DMS79 treated with DMSO at 0.1 percent for 48 hours (cell line): Measurements from ENCODE around the gene KDM3B.
"Not testable (repeated sequence)": the region's sequence is repeated elsewhere in the genome, so short reads cannot be mapped to it uniquely, and the experiment has no call there.

Experiments used
- DNase-seq: peaks from one replicate; lab custom pipeline; 2025; lab: John Stamatoyannopoulos, UW

The KDM3B gene

DNA sequence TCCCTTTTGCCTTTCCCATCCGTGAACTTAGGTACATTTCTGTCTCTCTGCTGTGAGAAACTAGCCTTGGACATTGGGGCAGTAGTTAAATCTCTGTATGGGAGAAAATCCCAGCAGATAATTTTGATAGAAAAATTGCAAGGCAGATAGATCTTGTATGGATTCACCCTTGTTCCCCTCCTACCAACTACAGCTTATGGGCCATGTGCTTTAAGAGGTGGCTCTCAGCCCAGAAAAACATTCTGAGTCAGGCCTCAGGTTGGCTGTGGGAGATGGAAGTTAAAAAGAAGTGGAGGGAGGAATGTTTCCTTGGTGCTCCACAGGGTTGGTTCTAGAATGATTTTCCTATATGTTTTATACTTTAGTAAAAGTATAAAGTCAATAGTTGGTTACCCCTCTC, 1.4 kb upstream of the KDM3B start:
- DNase-seq: no peak

DNA sequence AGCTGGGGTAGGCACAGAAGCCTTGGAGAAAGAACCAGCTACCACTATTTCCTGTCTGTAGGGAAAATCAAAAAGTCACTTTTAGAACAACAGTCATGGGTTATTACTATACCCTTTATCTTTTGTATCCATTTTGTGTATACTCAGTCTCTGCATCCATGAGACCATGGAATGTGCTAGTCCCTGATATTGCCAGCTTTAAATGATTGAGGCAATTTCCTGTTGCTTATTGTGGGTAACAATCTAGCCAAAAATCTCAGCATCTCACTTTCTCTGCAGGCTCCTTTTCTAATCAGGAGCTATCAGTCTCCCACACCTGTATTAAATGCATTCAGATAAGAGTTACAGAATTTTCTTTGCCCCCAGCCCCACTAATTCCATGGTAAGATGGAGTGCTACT, 968 bp upstream of the KDM3B start:
- no peak for DNase-seq

DNA sequence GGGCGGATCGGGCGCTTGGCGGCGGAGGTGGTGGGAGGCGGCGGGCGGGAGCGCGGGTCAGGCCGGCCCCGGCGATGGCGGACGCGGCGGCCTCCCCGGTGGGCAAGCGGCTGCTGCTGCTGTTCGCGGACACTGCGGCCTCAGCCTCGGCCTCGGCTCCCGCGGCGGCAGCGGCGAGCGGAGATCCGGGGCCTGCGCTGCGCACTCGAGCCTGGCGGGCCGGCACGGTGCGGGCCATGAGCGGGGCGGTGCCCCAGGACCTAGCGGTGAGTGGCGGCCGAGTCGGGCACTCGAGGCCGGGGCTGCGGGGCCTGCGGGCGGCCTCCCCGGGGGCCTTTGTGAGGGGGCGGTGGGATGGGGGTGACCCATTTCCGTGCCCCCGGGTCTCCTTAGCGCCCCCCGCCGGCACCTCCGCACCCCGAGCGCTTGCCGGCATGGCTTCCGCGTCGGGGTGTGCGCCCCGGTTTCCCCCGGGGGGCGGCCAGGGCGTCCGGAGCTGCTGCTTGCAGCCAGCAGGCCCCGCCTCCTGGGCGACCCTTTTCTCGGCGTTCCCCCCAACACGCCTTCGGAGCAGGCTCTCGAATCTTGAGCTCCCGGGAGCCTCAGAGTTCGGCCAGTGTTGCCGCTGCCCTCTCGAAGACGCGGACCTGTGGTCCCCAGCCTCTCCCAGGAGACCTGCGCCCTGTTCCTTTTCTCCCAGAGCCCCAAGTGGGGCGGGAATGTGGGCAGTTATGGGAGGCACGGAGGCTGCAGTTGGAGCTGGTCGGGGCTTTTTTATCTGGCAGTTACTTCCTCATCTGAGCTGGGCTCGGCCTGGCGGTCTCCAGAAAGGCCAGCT, 456 bp downstream of the KDM3B start:
- DNase-seq: peak; percentile 13

DNA sequence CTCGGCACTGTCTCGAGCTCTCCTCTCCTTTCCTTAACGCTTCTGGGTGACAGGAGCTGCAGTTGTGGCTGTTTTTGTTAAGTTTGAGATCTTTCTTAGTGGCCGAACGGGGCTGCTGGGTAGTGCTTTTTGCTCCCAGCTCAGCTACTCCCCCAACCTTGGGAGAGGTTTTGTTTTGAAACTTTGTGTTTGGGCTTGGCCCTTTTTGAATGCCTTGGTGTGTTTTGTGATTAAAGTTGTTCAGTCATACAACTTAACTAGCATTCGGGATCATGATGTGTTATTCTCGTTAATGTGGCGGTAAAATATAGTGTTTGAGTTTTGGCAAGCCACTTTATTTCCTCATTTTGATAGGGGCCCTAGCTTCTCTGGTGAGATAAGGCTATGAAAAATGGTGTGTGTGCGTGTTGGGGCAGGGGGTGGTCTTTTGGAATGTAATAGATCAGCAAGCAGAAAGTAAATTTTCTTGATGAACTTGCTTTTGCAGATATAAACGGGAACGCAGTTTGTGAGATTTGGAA, 1.1 kb downstream of the KDM3B start:
- no peak for DNase-seq

DNA sequence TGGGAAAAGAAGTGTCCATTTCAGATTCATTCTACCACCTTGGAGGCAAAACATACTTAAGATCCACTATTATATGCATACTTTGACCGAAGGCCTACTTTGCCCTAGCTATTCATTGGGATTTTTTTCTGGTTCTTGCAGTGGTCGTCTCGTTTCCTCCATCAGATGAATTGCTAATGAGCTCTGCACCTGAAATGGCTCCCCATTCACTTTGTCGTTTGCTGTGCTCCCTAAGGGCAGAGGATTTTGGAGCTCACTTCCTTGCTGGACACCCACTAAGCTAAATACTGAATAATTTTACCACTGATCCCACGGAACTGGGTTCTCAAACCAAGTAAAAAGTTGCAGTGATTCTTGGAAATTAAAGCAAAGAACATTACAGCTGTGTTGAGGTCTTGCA, 1.9 kb downstream of the KDM3B start:
- DNase-seq: peak; percentile 3

DNA sequence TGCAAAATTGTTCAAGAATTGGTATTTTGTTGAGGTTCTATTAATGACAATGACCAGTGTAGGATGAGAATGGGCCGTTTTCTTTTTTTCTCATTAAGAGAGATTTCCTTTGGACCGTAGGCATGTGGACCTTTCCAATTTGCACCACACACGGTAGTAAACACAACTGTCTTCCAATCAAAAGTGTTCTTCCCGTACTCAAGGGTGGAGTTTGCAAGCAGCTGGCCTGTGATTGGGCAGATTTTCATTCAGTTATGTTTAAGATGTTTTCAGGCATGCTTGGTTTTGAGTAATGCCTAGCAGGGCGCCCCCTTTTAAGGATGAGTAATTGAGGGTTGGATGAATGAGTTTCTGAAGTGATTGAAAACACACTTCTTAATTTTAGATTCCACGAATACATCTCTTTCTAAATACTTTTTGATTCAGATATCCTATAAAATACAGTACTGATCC, 2.5 kb downstream of the KDM3B start:
- no peak for DNase-seq

DNA sequence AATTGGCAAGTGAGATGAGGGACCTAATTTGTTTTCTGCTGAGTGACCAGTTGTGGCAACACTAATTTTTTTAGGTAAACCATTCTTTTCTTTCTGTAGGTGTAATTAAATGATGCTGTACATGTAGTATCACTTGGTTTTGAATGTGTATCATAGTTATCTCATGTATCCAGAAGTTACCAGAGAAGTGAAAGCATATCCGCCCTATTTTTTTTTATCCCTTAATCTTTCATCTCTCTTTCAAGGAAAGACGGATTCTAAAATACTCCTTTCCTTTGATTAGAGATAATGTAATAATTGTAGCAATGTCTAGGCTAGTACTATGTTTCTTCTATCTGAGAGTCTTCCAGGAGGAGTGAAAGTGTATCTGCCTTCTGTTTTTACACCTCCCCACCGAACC, 7.1 kb downstream of the KDM3B start:
- DNase-seq: no peak

DNA sequence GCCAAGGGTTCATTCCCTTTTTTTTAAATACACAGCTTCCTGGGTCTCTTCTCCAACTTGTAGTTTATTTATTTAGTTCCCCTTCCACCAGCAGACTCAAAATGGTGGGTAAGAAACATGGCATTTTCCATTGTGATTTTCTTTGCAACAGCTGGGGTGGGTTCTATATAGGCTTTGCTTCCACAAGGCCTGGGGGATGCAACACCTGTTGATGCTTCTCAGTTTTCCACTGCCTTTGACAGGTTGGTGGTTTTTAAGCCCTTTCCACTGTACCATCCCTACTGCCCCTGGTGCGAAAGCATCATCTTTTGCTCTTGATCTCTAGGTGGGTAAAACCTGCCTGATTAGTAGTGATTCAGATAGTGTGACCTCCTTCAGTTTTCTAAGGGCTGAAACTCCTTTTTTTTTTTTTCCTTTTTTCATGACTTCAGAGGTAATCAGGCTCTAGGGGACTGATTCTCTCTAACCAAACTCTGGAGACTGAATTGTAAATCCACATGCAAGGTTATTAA, 8.5 kb downstream of the KDM3B start:
- DNase-seq: no peak

DNA sequence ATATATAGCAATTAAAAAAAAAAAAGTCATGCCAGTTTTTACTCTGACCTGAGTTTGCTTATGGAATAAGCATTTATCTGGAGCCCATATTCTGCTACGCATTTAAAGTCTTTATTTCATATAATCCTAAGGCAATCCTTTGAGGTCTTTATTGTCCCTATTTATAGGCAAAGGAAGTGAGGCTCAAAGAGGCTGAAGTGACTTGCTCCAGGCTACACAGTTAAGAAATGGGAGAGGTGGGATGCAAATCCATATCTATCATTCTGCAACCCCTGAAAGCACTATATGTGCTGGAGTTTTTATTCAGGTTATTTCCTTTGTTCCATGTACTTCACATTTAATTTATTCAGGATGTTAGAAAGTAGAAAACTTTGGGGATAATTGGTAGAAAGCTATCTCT, 12.1 kb downstream of the KDM3B start:
- DNase-seq: no peak

DNA sequence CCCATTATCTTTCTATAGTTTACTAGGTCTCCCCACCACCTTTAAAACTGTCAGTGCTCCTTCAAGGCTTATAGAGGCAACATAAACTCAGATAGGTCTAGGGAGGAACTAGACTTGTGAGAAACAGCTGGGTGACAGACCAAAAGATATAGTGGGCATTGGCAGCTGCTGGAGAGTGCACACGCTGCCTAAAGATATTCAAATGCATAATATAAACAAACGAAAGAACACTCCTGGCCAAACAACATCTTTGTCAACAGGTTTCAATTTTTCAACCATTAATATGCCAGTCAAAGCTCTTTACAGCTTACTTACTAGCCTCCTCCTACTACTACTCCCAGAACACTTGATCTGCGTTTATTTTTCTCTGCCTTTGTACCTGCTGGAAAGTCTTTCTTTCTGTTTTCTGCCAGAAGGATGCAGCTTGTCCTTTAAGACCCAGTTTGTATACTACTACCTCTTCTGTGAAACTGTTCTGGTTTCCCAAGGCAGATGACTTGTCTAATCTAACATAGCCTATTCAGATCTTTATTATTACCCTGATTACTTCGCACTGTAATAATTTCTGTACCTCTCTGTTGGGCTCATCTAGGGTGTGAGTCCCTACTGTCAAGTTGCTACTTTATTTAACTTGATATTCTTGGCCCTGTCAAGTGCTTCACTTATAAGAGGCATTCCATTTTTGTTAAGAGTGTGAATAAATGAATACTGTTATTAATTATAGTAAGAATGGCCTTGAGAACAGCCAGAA, 14.3 kb downstream of the KDM3B start:
- DNase-seq: no peak

DNA sequence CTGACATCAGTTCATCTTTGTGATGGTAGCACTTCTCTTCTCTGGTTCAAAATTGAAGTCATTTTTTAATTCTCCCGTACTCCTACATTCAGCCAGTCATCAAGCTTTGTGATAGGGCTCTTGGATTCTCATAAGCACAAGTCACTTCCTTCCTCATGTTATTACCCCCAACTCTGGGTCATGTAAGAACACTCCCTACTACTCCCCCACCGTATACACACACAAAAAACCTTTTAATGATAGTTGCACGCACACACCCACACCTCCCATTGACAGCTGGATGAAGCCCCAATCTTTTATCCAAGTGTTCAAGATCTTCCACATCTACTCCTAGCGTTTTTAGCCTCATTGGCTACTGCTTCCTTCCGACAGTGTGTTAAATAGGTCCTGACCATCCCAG, 16.8 kb downstream of the KDM3B start:
- DNase-seq: no peak

DNA sequence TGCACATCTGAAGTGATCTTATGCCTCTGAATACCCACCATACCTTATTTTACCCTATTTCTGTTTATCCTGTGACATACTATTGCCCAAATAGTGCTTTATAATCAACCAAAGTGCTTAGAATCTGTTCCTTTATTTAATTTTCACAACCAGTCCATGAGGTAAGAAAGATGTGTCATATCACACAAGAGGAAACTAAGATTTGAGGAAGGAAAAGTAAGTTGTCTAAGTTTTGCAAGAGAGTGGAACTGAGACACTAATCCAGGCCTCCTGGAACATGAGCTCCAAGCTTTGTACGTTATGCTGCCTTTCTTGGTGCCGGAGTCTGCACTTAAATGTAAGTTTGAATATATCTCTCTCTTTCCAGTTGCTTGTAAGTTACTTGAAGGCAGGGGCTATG, 17.2 kb downstream of the KDM3B start:
- no peak for DNase-seq

DNA sequence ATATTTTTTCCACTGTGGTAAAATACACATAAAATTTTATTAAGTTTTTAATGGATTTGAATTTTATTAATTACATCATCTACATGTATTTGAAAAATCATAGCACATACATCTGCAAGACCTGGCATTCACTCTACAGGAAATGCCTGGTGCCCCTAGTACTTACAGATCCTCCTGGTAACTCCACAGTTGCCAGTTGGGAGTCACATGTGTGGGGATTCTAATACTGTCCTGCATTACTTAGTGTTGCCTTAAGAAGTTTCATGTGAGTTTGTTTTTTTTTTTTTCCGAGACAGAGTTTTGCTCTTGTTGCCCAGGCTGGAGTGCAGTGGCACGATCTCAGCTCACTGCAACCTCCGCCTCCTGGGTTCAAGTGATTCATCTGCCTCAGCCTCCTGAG, 18.1 kb downstream of the KDM3B start:
- DNase-seq: no peak

DNA sequence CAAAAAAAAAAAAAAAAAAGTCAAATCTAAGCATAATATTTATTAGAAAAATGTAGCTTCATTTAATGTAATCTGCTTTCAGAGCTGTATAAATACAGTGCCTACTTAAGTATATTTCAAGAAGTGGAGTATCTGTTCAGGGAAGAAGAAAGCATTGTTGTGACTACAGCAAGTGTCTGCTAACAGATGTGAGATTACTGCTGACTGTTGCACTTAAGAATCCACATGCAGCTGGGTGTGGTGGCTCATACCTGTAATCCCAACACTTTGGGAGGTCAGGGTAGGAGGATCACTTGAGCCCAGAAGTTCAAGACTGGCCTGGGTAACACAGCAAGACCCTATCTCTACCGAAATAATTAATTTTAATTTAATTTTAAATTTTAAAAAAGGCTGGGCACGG, 19.0 kb downstream of the KDM3B start:
- no peak for DNase-seq

DNA sequence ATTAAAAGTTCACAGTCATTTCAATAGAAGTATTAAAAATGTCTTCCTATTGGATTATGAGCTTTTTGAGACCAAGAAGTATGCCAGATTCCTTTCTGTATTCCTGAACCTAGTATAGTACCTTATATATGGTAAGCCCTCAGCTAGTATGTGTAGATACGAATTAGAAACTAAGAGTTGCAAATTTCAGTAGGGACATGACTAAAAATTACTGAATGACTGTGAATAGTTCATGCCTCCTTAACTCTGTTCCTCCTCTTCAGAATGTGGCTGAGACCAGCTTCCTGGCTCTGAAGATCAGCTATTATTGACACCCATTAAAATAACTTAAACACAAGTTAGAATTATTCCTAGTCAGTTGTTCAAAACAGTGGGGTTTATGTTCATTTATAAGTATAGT, 19.7 kb downstream of the KDM3B start:
- no peak for DNase-seq

DNA sequence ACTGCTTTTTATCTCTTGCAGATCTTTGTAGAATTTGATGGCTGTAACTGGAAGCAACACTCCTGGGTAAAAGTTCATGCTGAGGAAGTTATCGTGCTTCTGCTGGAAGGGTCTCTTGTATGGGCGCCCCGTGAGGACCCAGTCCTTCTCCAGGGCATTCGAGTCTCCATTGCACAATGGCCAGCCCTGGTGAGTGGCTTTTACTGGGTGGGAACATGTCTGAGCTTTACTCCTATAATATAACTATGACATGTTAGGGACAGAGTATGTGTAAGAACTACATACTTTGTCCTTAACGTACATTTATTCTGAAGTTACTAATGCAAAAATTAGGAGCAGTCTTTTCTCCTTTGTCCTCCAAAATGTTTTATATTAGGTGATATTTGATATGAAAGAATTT, 20.2 kb downstream of the KDM3B start:
- DNase-seq: no peak

DNA sequence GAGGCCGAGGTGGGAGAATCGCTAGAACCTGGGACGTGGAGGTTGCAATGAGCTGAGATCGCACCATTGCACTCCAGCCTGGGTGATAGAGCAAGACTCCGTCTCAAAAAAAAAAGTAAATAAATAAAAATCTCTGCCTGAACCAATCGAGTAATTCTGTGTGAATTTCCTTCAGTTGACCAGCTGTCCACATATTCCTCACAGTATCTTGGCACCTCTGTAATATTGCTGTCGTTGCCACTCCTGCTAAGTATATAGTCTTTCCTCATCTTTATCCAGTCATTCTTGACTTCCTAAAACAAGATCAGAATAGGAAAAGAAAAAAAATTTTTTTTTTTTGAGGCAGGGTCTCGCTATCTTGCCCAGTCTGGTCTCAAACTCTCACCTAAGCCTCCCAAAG, 29.9 kb downstream of the KDM3B start:
- DNase-seq: no peak

DNA sequence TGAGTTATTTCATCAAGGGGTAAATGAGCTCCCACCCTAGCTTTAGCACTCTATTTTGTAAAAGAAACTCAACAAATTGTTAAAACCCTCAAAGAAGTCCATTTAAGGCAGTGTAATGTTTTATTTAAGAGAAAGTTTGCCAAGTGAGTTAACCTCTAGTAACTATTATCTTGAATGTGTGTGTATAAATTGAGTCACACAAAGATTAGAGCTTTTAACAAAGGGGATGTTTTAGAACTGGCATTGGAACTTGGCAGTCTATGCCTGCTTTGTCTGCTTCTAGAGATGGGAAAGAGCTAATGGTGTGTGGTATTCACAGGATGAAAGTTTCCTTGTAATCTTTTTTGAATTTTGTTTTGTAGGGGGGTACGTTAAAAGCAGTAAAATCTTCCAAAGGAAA, 33.2 kb downstream of the KDM3B start:
- no peak for DNase-seq

DNA sequence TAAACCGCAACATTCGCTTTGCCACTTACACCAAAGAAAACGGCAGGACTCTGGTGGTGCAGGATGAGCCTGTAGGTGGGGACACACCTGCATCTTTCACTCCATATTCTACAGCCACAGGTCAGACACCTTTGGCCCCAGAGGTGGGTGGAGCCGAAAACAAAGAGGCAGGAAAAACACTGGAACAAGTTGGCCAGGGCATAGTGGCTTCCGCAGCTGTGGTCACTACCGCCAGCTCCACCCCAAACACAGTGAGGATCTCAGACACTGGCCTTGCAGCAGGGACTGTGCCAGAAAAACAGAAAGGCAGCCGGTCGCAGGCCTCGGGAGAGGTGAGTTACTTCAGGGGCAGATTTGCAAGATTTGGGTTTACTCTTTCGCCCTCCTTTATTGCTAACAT, 33.8 kb downstream of the KDM3B start:
- no peak for DNase-seq

DNA sequence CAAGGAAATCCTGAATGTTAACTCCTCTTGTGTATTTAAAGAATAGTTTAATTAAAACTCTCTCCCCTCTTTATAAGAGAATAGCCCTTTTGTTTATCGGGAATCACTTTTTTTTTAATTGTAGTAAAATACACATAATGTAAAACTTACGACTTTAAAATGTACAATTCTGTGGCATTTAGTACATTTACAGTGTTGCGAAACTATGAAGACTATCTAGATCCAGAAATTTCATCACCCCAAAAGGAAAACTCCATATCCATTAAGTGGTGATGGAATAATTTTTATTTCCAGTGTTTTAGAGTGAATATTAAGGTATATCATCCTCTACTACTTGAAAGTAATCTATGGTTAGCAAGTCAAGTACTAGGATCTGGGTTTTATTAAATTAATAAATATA, 36.8 kb downstream of the KDM3B start:
- DNase-seq: no peak

DNA sequence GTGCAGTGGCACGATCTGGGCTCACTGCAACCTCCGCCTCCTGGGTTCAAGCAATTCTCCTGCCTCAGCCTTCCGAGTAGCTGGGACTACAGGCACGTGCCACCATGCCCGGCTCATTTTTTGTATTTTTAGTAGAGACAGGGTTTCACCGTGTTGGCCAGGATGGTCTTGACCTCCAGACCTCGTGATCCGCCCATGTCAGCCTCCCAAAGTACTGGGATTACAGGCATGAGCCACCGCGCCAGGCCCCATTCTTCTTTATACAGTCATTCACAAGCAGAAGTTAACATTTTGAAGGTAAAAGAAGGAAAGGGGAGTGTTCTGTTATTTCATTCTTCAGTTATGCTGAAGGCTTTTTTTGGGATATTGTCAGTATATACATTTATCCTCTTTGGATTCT, 37.4 kb downstream of the KDM3B start:
- DNase-seq: not testable (repeated sequence)

DNA sequence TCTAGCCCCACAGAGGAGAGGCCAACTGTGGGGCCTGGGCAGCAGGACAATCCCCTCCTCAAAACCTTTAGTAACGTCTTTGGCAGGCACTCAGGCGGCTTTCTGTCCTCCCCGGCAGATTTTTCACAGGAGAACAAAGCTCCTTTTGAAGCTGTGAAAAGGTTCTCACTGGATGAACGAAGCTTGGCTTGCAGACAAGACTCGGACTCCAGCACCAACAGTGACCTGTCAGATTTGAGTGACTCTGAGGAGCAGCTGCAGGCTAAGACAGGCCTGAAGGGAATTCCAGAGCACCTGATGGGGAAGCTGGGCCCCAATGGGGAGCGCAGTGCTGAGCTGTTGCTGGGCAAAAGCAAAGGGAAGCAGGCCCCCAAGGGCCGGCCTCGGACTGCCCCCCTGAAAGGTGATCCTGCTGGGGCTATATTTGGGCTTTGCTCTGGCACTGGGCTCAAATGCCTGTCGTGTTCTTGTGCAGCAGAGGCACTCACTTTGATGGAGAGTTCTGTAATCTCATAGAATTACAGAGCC, 39.4 kb downstream of the KDM3B start:
- no peak for DNase-seq

DNA sequence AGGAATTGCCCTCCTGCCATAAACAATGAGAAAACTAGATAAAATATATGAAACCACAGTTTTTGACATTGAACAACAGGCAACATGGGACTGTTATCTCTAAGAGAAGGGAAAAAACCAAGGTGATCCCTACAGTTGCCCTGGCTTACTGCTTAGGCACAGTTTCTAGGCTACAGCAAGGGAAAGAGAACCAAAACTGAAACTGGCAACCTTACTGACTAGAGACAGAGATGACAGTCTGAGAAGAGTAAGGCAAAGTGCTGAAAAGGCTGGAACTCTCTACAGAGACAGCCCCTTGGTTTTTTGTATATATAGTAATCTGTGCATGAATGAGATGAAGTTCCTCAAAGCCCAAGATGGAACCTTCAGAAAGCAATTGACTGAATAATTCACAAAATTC, 50.2 kb downstream of the KDM3B start:
- no peak for DNase-seq
